RWPE1 (cell line): ENCODE data around the gene UGT1A1.
"Not testable (repeated sequence)": the region's sequence is repeated elsewhere in the genome, so short reads cannot be mapped to it uniquely, and the experiment has no call there.

Experiments used
- CTCF ChIA-PET: fragments of 350-600 bp; sonication (Branson Sonifier 250); formaldehyde crosslinking; extraction: SDS; loops from one replicate; lab custom pipeline; 2021; lab: Yijun Ruan, JAX
- POLR2A ChIA-PET: fragments of 400-600 bp; formaldehyde crosslinking; extraction: SDS; loops from one replicate; lab custom pipeline; 2020; ENCODE audit warnings: antibody characterized with exemption; ENCODE audit not compliant: low non-redundant PET; lab: Yijun Ruan, JAX
- DNase-seq: peaks from one replicate; pipeline ENCODE4 v3.0.0; 2012; ENCODE audit warnings: low spot score
- H3K27ac ChIP-seq: fragments of 450-650 bp; 2 replicates; pipeline ENCODE4 v1.5.1; 2017
- CTCF ChIP-seq: fragments of 450-650 bp; conservative IDR thresholded peaks from 2 replicates; pipeline ENCODE4 v1.5.1; 2017; ENCODE audit warnings: low read depth, mild to moderate bottlenecking

The UGT1A1 gene

DNA sequence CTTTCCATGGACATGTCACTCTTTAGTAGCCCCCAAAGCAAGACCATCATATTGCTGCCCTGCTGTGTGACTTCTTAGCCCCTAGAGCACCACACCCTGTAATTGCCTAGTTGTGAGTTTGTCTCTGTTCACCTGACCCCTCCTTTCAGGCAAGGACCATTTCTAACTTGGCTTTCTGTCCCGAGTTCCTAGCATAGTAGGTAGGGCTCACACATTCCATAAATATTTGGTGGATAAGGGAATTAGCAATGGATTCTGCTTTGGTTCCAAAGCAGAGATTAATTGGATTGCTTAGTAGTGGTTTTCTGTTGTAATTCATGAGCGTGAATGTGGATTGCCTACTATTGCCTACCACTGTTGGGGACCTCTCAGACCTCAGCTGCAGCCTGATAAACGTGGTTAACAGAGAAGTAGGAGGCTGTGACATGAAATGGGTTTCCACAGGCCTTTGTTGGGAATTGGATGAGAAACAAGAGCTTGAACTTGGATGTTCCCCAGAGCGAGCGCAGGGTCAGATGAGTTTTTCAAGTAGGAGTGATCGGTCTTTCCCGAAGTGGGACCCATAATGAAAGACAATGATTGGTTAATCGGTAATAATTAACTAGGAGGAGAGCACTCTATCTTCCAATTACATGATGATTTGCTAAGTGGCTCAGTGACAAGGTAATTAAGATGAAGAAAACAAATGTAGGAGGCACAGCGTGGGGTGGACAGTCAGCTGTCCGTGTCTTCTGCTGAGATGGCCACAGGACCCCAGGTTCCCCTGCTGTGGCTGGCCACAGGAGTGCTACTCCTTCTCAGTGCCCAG, 13.4 kb upstream of the UGT1A1 start:
- ChIA-PET CTCF (interaction anchor here (0.6 kb wide), 1 partner anchor 265 kb away, joined by 5 read pairs; no protein-coding TSS in a partner anchor), POLR2A (no interaction called here)
- no peak for DNase-seq
- TF ChIP-seq CTCF = no peak
- H3K27ac ChIP-seq = no peak overlapping the region

- TF ChIP-seq CTCF = no peak
- POLR2A ChIA-PET = no interaction called here
Observed at GRCh38 chr2:233747283-233747544, 12.9 kb upstream of the UGT1A1 start.

DNA sequence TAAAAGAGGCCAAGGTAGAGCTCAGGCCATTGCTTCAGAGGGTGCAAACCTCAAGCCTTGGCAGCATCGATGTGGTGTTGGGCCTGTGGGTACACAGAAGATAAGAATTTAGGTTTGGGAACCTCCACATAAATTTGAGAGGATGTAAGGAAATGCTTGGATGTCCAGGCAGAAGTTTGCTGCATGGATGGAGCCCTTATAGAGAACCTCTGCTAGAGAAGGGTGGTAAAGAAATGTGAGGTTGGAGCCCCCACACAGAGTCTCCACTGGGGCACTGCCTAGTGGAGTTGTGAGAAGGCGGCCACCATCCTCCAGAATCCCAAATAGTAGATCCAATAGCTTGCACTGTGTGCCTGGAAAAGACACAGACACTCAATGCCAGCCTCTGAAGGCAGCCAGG, 9.4 kb upstream of the UGT1A1 start:
- DNase-seq, CTCF ChIA-PET, POLR2A ChIA-PET, H3K27ac ChIP-seq: not testable (repeated sequence)

More at GRCh38 chr2:233747283-233747544, 12.9 kb upstream of the UGT1A1 start:
- H3K27ac ChIP-seq = no peak overlapping the region
- CTCF ChIA-PET = no interaction called here
- DNase-seq = no peak

GRCh38 chr2:233751212-233752009, 8.7 kb upstream of the UGT1A1 start:
- DNase-seq, H3K27ac ChIP-seq, POLR2A ChIA-PET, CTCF ChIA-PET: not testable (repeated sequence)

GRCh38 chr2:233754872-233755611, 5.0 kb upstream of the UGT1A1 start:
- H3K27ac ChIP-seq = no peak overlapping the region
- TF ChIP-seq CTCF = no peak
- POLR2A ChIA-PET = no interaction called here
- CTCF ChIA-PET = no interaction called here
- no peak for DNase-seq

DNA sequence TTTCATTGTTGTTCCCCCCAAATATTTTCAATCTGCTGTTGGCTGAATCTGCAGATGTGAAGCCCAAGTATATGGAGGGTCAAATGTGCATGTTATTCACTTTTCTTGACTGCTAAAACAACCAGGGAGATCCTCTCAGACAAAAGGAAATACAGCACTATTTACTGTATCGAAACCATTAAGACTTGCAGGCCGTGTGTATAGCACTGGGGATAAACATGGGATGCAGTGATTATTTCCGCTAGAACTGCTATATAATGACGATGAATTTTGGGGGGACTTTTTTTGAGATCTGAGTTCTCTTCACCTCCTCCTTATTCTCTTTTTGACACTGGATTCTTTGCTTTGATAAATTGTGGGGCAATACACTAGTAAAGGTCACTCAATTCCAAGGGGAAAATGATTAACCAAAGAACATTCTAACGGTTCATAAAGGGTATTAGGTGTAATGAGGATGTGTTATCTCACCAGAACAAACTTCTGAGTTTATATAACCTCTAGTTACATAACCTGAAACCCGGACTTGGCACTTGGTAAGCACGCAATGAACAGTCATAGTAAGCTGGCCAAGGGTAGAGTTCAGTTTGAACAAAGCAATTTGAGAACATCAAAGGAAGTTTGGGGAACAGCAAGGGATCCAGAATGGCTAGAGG, 3.5 kb upstream of the UGT1A1 start:
- no peak overlapping the region for H3K27ac ChIP-seq
- DNase-seq = no peak
- ChIA-PET CTCF (no interaction called here), POLR2A (no interaction called here)
- TF ChIP-seq CTCF = no peak

GRCh38 chr2:233758141-233758540, 1.9 kb upstream of the UGT1A1 start:
- no peak overlapping the region for H3K27ac ChIP-seq
- DNase-seq = no peak
- ChIA-PET POLR2A (no interaction called here), CTCF (interaction anchor here (0.7 kb wide), 1 partner anchor 292 kb away, joined by 3 read pairs; no protein-coding TSS in a partner anchor)
- no peak for TF ChIP-seq CTCF
